GM18499 (cell line): ENCODE data around the gene LAMA2.

Experiments
- ATAC-seq: cut with Tn5 transposase; IDR thresholded peaks from one replicate; pipeline ENCODE4 v1.9.1; 2021; ENCODE audit warnings: moderate number of reproducible peaks; ENCODE audit not compliant: insufficient read depth, unreplicated experiment

Gene LAMA2, protein sequence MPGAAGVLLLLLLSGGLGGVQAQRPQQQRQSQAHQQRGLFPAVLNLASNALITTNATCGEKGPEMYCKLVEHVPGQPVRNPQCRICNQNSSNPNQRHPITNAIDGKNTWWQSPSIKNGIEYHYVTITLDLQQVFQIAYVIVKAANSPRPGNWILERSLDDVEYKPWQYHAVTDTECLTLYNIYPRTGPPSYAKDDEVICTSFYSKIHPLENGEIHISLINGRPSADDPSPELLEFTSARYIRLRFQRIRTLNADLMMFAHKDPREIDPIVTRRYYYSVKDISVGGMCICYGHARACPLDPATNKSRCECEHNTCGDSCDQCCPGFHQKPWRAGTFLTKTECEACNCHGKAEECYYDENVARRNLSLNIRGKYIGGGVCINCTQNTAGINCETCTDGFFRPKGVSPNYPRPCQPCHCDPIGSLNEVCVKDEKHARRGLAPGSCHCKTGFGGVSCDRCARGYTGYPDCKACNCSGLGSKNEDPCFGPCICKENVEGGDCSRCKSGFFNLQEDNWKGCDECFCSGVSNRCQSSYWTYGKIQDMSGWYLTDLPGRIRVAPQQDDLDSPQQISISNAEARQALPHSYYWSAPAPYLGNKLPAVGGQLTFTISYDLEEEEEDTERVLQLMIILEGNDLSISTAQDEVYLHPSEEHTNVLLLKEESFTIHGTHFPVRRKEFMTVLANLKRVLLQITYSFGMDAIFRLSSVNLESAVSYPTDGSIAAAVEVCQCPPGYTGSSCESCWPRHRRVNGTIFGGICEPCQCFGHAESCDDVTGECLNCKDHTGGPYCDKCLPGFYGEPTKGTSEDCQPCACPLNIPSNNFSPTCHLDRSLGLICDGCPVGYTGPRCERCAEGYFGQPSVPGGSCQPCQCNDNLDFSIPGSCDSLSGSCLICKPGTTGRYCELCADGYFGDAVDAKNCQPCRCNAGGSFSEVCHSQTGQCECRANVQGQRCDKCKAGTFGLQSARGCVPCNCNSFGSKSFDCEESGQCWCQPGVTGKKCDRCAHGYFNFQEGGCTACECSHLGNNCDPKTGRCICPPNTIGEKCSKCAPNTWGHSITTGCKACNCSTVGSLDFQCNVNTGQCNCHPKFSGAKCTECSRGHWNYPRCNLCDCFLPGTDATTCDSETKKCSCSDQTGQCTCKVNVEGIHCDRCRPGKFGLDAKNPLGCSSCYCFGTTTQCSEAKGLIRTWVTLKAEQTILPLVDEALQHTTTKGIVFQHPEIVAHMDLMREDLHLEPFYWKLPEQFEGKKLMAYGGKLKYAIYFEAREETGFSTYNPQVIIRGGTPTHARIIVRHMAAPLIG (N-terminal part only)

GRCh38 chr6:128882991-128883611 is at the start of gene LAMA2:
LAMA2 (plus strand) TSS chr6:128883138; CDS start chr6:128883246, 108 bp downstream.
- ATAC-seq: no peak

GRCh38 chr6:128836761-128837160 is 46.2 kb upstream of the LAMA2 start:
- no peak for ATAC-seq

DNA sequence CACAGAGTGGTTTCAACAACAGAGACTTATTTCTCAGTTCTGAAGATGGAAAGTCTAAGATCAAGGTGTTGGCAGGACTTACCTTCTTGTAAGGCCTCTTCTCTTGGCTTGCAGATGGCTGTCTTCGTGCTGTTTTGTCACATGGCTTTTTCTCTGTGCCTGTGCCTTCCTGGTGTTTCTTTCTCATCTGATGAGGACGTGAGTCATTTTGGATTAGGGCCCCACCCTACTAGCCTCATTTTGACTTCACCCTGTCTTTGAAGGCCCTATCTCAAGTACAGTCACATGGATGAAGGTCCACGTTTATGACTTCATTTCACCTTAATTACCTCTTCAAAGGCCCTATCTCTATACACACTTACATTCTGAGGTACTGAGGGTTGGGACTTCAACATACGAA is 41.4 kb upstream of the LAMA2 start:
- ATAC-seq: no peak

- ATAC-seq: no peak
Observed at GRCh38 chr6:128844598-128844997, 38.3 kb upstream of the LAMA2 start.

DNA sequence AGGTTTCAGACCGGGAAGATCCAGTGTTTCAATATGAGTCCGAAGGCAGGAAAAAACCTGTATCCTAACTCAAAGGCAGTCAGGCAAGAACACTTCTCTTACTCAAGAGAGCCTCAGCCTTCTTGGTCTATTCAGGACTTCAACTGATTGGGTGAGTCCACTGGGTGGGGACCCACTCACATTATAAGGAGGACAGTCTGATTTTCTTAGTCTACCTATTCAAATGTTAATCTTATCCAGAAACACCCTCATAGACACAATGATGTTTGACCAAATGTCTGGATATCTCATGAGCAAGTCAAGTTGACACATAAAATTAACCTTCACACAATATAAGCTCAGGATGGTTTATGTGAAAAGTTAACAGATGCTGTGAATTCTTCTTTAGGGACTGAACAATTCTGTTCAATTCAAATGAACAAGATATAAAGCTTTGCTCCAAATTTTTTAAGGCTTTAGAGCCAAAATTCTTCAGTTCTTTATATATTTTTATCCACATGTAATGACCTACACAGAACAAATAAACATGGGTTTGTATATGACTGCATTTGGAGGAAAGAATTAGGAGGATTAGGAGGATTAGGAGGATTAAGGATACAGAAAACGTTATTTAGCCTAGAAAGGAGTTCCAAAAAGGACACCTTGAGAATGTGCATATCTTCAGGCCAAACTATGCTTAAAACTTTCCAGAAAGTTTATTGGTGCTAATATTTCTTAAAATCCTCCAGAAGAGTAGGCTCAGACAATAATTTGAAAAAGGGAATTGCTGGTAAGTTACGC is 35.3 kb upstream of the LAMA2 start:
- ATAC-seq: no peak

DNA sequence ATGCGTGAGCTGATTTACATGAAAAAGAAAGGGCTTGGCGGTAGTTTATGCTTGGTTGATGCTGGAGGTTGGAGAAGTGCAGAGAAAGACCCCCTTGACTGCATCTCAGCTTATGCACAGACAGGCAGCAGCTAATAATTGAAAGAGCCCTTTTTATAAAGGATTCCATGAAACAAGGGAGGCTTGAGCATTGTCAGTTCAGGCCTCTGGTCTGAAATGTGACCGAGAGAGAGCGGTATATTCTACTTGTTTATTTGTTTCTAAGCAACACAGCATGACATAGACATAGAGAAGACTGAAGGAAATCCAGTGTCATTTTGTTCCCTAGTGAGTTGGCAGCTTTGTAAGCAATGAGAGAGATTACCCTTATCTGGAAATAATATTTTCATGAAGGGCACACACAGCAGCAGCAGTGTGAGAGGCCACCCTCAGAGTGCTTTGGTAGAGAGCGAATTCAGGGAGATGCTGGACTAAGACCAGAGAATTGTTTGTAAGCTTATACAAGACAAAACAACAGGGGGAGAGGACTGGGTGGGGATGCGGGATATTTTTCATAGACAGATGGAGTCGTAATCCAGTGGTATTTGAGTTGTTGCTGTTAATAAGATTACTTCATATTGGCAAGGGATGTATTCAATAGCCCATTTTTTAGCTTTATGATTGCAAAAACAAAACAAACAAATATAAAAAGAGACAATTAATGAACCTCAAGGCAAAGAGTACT is 34.6 kb upstream of the LAMA2 start:
- no peak for ATAC-seq

DNA sequence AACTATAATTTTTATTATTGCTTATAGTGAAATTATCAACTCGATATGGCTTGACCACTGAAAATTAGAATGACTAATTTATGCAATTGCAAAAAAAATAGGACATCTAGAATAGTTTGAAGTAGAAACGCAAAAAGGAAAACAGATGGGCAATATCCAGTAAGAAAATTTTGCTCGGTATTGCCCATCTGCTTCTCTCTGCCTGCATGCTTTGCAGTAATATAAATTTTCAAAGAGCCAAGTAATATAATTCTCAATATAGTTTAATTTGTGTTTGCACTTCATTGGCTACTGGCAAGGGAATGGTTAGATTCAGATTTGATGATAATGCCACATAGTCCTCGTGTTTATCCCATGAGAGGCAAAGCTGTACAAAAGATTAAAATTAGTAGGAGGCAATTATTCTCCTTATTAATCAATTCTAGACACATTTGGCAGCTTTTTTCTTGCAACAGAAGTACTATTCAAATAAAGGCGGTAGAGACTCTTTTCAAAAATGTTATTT is 27.3 kb upstream of the LAMA2 start:
- no peak for ATAC-seq

- no peak for ATAC-seq
Observed at GRCh38 chr6:128857806-128858205, 25.1 kb upstream of the LAMA2 start.

DNA sequence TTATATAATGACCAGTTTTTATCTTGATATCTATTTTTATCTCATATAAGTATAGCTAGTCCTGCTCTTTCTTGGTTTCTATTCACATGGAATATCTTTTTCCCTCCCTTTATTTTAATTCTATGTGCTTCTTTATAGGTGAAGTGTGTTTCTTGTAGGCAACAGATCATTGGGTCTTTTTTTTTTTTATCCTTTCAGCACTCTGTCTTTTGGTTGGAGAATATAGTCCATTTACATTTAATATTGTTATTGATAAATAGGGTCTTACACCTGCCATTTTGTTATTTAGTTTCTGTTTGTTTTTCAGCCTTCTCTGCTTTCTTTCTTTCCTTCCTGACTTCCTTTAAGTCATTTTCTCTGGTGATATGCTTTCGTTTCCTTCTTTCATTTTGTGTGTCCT is 22.2 kb upstream of the LAMA2 start:
- ATAC-seq: no peak

GRCh38 chr6:128863983-128864382 is 19.0 kb upstream of the LAMA2 start:
- ATAC-seq: no peak

DNA sequence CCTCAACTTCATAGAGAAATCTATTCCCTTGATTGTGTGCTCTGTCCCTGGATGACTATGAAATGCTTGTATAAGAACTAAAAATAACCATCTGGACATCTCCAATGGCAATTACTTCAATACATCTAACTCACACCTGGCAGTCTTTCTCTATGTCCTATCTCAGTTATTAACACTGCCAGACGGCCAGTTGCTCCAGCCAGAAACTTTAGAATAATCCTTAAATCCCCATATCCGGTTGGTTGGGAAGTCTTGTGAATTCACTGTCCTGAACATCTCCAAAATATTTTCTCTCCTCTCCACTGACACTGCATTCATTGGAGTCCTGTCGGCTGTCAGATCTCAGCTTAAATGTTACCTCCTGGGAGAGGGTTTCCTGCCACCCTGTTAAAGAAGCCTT is 12.2 kb upstream of the LAMA2 start:
- no peak for ATAC-seq

GRCh38 chr6:128874863-128875262 is 8.1 kb upstream of the LAMA2 start:
- ATAC-seq: no peak

GRCh38 chr6:128882560-128882959 is 378 bp upstream of the LAMA2 start:
- no peak for ATAC-seq

DNA sequence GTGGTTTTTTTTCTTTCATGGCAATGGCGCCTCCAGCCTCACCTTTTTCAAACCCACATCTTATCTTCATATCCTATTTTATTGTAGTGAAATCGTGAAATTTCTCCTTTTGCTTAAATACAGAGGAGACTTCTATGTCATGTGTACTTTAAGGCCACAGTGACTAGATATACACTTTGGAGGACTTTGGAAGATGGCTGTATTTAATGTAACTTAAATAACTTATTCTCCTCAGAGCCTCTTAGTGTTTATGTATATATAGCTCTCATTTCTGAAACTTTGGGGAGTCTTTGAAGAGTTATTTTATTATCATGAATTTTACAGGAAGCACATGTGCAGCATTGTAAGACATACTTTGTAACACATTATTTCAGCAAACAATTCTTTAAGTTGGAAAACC is 968 bp downstream of the LAMA2 start:
- no peak for ATAC-seq

- ATAC-seq: no peak
Observed at GRCh38 chr6:128885381-128885780, 2.4 kb downstream of the LAMA2 start.

GRCh38 chr6:128886706-128887105 is 3.8 kb downstream of the LAMA2 start:
- ATAC-seq: no peak

DNA sequence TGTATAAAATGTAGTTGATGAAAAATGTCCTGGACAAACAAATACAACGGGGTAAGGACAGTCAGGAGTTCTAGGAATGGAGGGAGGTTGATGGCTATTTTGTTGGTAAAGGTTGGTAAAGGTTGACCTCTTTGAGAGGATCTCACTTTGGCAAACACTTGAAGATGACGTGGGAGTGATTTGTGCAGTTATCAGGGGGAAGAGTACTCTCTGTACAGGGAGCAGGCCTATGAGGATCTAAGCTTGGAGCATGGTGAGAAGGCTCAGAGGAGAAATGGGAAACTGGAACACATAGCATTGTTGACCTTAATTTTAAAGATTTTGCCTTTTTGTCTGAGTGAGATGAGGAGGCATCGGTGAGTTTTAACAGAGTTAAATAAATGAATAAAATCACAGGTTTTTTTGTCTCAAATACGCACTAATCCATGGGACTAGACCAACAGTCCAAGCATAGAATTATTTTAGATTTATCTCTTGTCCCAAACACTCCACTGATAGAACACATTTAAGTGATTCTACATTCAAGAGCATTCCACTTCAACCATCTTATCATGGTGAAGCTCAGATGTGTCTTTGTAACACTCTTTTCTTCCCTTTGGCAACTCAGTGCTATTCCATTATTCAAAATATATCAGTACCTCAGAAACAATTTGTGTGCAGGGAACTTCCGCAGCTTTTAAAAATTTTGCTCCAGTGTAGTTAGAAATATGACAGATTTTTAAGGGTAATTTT is 5.7 kb downstream of the LAMA2 start:
- no peak for ATAC-seq

DNA sequence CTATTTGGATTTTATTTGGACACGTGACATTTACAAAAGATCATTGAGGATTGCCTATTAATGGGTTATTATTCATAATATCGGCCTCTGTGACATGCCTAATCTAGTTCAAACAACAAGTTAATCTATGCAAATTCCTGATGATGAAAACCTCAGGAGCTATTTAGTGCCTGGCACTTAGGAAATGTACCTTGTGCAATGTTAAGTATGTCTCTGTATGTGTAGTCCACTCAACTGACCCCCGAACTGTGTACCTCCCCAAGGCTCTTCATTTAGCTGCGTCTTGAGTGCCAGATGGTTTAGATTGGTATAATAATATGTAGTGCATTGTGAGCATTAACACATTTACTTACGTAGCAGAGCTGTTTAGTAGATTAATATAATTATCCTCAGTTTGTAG is 6.9 kb downstream of the LAMA2 start:
- no peak for ATAC-seq
